NB4 (cell line): ENCODE results near the gene CNTNAP2.

ENCODE experiments used
- DNase-seq: peaks from one replicate; pipeline ENCODE4 v3.0.0; 2010; ENCODE audit warnings: low read depth
- H3K4me3 ChIP-seq: one replicate; pipeline ENCODE4 v1.5.1; 2011; ENCODE audit warnings: mild to moderate bottlenecking, low read depth, low read length, moderate library complexity
- CTCF ChIP-seq: IDR thresholded peaks from one replicate; pipeline ENCODE4 v1.5.1; 2012; ENCODE audit warnings: low read depth, low read length
- MAX ChIP-seq: IDR thresholded peaks from 2 replicates; pipeline ENCODE4 v1.6.1; 2011; ENCODE audit warnings: low read depth, low read length
- MYC ChIP-seq: IDR thresholded peaks from 2 replicates; pipeline ENCODE4 v1.6.1; 2011; ENCODE audit warnings: low read depth, low read length
- POLR2A ChIP-seq: IDR thresholded peaks from 2 replicates; pipeline ENCODE4 v1.6.1; 2011; ENCODE audit warnings: mild to moderate bottlenecking; ENCODE audit not compliant: insufficient read length; ENCODE audit errors: extremely low read depth

Gene CNTNAP2

GRCh38 chr7:146781352-146782116 is 664.9 kb downstream of the CNTNAP2 start:
- no peak for TF ChIP-seq CTCF
- TF ChIP-seq POLR2A, result no peak
- TF ChIP-seq MYC, result no peak
- no peak for TF ChIP-seq MAX
- no peak overlapping the region for H3K4me3 ChIP-seq
- DNase-seq, result peak; percentile 14

DNA sequence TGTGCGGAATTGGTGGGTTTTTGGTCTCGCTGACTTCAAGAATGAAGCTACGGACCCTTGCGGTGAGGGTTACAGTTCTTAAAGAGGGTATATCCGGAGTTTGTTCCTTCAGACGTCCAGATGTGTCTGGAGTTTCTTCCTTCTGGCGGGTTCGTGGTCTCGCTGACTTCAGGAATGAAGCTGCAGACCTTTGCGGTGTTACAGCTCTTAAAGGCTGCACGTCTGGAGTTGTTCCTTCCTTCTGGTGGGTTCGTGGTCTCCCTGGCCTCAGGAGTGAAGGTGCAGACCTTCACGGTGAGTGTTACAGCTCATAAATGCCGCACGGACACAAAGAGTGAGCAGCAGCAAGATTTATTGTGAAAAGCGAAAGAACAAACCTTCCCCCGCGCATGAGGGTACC is 670.7 kb downstream of the CNTNAP2 start:
- no peak for DNase-seq
- no peak overlapping the region for H3K4me3 ChIP-seq
- TF ChIP-seq MYC (no peak), POLR2A (no peak), MAX (no peak), CTCF (no peak)

DNA sequence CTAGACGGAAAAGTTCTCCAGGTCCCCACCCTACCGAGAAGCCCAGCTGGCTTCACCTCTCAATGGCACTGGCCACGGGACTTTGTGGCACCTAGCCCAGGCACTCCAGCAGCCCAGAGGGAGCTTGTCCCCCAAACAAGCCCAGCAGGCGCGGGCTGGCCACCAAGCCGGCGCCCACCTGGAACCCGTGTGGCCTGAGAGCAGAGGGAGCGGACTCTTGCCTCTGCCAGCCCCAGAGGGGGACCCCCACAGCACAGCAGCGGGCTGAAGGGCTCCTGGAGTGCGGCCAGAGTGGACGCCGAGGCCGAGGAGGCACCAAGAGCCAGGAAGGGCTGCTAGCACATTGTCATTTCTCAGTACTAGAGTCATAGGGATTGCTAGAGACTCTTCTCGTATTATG is 671.4 kb downstream of the CNTNAP2 start:
- no peak overlapping the region for H3K4me3 ChIP-seq
- DNase-seq, result no peak
- no peak for TF ChIP-seq MAX
- no peak for TF ChIP-seq POLR2A
- no peak for TF ChIP-seq MYC
- TF ChIP-seq CTCF, result no peak

- no peak overlapping the region for H3K4me3 ChIP-seq
- TF ChIP-seq CTCF, result no peak
- TF ChIP-seq MAX, result no peak
- no peak for TF ChIP-seq POLR2A
- TF ChIP-seq MYC, result no peak
- no peak for DNase-seq
Measured at GRCh38 chr7:146791344-146792285, 675.0 kb downstream of the CNTNAP2 start.

GRCh38 chr7:146804620-146805019 is 688.0 kb downstream of the CNTNAP2 start:
- no peak for DNase-seq
- no peak overlapping the region for H3K4me3 ChIP-seq
- no peak for TF ChIP-seq POLR2A
- TF ChIP-seq MYC, result no peak
- TF ChIP-seq MAX, result no peak
- no peak for TF ChIP-seq CTCF
